HCT116 (cell line): Measurements from ENCODE around the gene NAGA.
A peak's percentile ranks its signal among the peaks of the same experiment; 100 is the strongest.

Experiments used
- CTCF ChIP-seq, 3 experiments: fragments of 200-600 bp in 1 of 3; sonication (generic) in 1 of 3; IDR thresholded peaks in 2 of 3; conservative IDR thresholded peaks in 1 of 3; 2 replicates each; pipeline ENCODE4 v1.5.1; 2012 to 2017; ENCODE audit warnings: low read depth in 2 of 3, low read length in 2 of 3, antibody characterized with exemption in 1 of 3, borderline replicate concordance in 1 of 3, control low read depth in 1 of 3, mild to moderate bottlenecking in 1 of 3, mixed read lengths in 1 of 3, mixed run types in 1 of 3, moderate library complexity in 1 of 3; ENCODE audit not compliant: insufficient read depth in 1 of 3
- EZH2 ChIP-seq: fragments of 200-600 bp; sonication (generic); IDR thresholded peaks from 2 replicates; pipeline ENCODE4 v1.6.1; 2017; ENCODE audit warnings: antibody characterized with exemption, mixed run types
- EZH2phosphoT487 ChIP-seq: fragments of 200-600 bp; IDR thresholded peaks from 2 replicates; pipeline ENCODE4 v1.6.1; 2018; ENCODE audit warnings: antibody characterized with exemption, borderline replicate concordance
- JUND ChIP-seq: IDR thresholded peaks from 2 replicates; pipeline ENCODE4 v1.6.1; 2012
- MAX ChIP-seq: IDR thresholded peaks from 2 replicates; pipeline ENCODE4 v1.6.1; 2012
- POLR2AphosphoS5 ChIP-seq: IDR thresholded peaks from 2 replicates; pipeline ENCODE4 v1.6.1; 2011; ENCODE audit warnings: mild to moderate bottlenecking, low read depth, low read length, moderate library complexity
- SIN3A ChIP-seq: IDR thresholded peaks from 2 replicates; pipeline ENCODE4 v1.6.1; 2012; ENCODE audit warnings: low read depth
- TCF7L2 ChIP-seq: IDR thresholded peaks from 2 replicates; pipeline ENCODE4 v1.7.0; 2011; ENCODE audit warnings: borderline replicate concordance, inconsistent platforms; ENCODE audit not compliant: insufficient read depth, insufficient read length; ENCODE audit errors: extremely low read depth
- YY1 ChIP-seq: IDR thresholded peaks from 2 replicates; pipeline ENCODE4 v1.6.1; 2011; ENCODE audit warnings: low read length, low read depth, moderate library complexity, mild to moderate bottlenecking; ENCODE audit not compliant: insufficient replicate concordance; ENCODE audit errors: extremely low read depth
- TF ChIP-seq, protein P1 (sequence below): IDR thresholded peaks from 2 replicates; pipeline ENCODE4 v1.6.1; 2012; ENCODE audit warnings: low read depth

GRCh38 chr22:42070517-42071422 lies at the start of gene NAGA:
- TF ChIP-seq CTCF (IDR thresholded peaks at IDR 0.05 in 2 of 3, conservative IDR thresholded peaks at IDR 0.05 in 1 of 3; ENCODE audit: borderline replicate concordance in 1 of 3, insufficient read depth in 1 of 3, low read depth in 2 of 3, low read length in 2 of 3) (no peak), JUND (no peak), EZH2 (no peak), YY1 (no peak), TCF7L2 (no peak), SIN3A (0 out of 2 replicates have a peak, but pooled peaks have one; percentile 38), MAX (peak; percentile 95), EZH2phosphoT487 (no peak), POLR2AphosphoS5 (peak; percentile 74)
- TF ChIP-seq, protein P1, sequence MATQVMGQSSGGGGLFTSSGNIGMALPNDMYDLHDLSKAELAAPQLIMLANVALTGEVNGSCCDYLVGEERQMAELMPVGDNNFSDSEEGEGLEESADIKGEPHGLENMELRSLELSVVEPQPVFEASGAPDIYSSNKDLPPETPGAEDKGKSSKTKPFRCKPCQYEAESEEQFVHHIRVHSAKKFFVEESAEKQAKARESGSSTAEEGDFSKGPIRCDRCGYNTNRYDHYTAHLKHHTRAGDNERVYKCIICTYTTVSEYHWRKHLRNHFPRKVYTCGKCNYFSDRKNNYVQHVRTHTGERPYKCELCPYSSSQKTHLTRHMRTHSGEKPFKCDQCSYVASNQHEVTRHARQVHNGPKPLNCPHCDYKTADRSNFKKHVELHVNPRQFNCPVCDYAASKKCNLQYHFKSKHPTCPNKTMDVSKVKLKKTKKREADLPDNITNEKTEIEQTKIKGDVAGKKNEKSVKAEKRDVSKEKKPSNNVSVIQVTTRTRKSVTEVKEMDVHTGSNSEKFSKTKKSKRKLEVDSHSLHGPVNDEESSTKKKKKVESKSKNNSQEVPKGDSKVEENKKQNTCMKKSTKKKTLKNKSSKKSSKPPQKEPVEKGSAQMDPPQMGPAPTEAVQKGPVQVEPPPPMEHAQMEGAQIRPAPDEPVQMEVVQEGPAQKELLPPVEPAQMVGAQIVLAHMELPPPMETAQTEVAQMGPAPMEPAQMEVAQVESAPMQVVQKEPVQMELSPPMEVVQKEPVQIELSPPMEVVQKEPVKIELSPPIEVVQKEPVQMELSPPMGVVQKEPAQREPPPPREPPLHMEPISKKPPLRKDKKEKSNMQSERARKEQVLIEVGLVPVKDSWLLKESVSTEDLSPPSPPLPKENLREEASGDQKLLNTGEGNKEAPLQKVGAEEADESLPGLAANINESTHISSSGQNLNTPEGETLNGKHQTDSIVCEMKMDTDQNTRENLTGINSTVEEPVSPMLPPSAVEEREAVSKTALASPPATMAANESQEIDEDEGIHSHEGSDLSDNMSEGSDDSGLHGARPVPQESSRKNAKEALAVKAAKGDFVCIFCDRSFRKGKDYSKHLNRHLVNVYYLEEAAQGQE, result no peak
